Measurements from ENCODE around the gene OR8B3. TPM values are rescaled to one million over a fixed set of nuclear protein-coding genes. Genes with fewer than 3 reads are reported as not detected.

The OR8B3 gene
- total and polyA plus RNA-seq, 12 donors: not detected

DNA sequence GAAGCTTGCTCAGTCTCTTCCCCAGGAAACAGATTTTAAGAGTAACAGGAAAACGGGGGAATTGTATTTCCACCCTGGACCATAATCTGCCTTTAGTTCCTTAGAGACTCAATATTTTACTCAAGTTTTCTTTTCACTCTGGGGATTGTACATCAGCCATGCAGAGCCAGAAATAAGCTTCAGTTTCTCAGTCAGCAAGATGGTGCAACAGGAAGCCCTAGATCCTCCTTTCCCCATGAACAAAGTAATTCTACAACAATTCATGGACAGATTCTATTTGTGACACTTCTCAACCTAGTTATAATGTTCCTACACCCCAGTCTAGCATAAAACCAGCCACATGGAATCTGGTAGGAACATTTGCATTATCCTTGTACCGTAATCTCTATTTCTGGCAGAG lies 39.3 kb downstream of the OR8B3 start:
- Histone ChIP-seq H3K27me3 (no peaks in the 10 kb centered on the region), H3K9me3 (replicated peaks in 1 of 3) (no peaks in the 10 kb centered on the region), H3K4me1 (replicated peaks in 1 of 2) (no peaks in the 10 kb centered on the region), H3K27ac (no peak overlapping the region), H3K36me3 (replicated peaks in 1 of 2) (no peaks in the 10 kb centered on the region), H3K4me3 (no peak overlapping the region)
- DNase-seq: no peak
- TF ChIP-seq, protein P1, sequence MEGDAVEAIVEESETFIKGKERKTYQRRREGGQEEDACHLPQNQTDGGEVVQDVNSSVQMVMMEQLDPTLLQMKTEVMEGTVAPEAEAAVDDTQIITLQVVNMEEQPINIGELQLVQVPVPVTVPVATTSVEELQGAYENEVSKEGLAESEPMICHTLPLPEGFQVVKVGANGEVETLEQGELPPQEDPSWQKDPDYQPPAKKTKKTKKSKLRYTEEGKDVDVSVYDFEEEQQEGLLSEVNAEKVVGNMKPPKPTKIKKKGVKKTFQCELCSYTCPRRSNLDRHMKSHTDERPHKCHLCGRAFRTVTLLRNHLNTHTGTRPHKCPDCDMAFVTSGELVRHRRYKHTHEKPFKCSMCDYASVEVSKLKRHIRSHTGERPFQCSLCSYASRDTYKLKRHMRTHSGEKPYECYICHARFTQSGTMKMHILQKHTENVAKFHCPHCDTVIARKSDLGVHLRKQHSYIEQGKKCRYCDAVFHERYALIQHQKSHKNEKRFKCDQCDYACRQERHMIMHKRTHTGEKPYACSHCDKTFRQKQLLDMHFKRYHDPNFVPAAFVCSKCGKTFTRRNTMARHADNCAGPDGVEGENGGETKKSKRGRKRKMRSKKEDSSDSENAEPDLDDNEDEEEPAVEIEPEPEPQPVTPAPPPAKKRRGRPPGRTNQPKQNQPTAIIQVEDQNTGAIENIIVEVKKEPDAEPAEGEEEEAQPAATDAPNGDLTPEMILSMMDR (IDR thresholded peaks at IDR 0.05): no peak
- TF ChIP-seq POLR2A (IDR thresholded peaks at IDR 0.05): no peak
- whole genome bisulfite sequencing, 4 donors: 9 to 46% (median 25%) methylated on average over 2 of the region's 2 CpGs
- intact Hi-C loops (cut with DNase I): no loop called here

DNA sequence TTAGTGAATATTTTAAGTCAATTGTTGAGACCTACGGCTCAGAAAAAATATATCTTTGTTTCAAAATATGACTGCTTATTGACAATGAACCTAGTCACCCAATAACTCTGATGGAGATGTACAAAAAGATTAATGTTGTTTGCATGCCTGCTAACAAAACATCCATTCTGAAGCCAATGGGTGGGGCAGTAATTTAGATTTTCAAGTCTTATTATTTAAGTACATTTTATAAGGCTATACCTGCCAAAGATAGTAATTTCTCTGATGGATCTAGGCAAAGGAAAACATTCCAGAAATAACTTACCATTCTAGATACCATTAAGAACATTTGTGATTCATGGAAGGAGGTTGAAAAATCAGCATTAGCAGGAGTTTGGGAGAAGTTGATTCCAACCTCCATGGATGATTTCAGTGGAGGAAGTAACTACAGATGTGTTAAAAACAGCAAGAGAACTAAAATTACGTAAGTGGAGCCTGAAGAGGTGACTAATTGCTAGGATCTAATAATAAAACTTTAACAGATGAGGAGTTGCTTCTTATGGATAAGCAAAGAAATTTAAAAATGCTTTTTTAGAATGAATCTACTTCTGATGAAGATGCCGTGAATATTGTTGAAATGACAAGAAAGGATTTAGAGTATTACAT lies 52.4 kb downstream of the OR8B3 start:
- WGBS, 4 donors: 19 to 54% (median 50%) methylated on average over 3 of the region's 3 CpGs
- H3K9me3 ChIP-seq (replicated peaks in 1 of 3): no peaks in the 10 kb centered on the region
- H3K27ac ChIP-seq: no peak overlapping the region
- H3K4me3 ChIP-seq: no peak overlapping the region
- intact Hi-C loops (cut with DNase I): no loop called here
- TF ChIP-seq POLR2A (IDR thresholded peaks at IDR 0.05): no peak
- TF ChIP-seq, protein P1 (IDR thresholded peaks at IDR 0.05): no peak
- no peaks in the 10 kb centered on the region for H3K36me3 ChIP-seq (replicated peaks in 1 of 2)
- H3K4me1 ChIP-seq (replicated peaks in 1 of 2): no peaks in the 10 kb centered on the region
- H3K27me3 ChIP-seq: no peaks in the 10 kb centered on the region
- no peak for DNase-seq

Other genes with a start within 250 kb of the OR8B3 start
- gene OR10D3, start 215.7 kb downstream of the OR8B3 start, total RNA-seq: not detected
- gene OR10D3, start 215.7 kb downstream of the OR8B3 start, polyA plus RNA-seq: not detected
- gene OR8G1, start 157.9 kb downstream of the OR8B3 start, total RNA-seq: not detected
- not detected for gene OR8G1, start 157.9 kb downstream of the OR8B3 start, polyA plus RNA-seq
- gene OR8G5, start 142.6 kb downstream of the OR8B3 start, total RNA-seq: not detected
- not detected for gene OR8G5, start 142.6 kb downstream of the OR8B3 start, polyA plus RNA-seq
- gene OR8D1, start 85.1 kb downstream of the OR8B3 start, total RNA-seq: not detected
- gene OR8D1, start 85.1 kb downstream of the OR8B3 start, polyA plus RNA-seq: not detected
- not detected for gene OR8D2, start 78.8 kb downstream of the OR8B3 start, total RNA-seq
- gene OR8D2, start 78.8 kb downstream of the OR8B3 start, polyA plus RNA-seq: not detected
- not detected for gene OR8B2, start 14.5 kb downstream of the OR8B3 start, total RNA-seq
- gene OR8B2, start 14.5 kb downstream of the OR8B3 start, polyA plus RNA-seq: not detected
- gene OR8B4, start 25.8 kb upstream of the OR8B3 start, total RNA-seq: not detected
- gene OR8B4, start 25.8 kb upstream of the OR8B3 start, polyA plus RNA-seq: not detected
- gene OR8B8, start 46.7 kb upstream of the OR8B3 start, total RNA-seq: not detected
- not detected for gene OR8B8, start 46.7 kb upstream of the OR8B3 start, polyA plus RNA-seq
- gene OR8B12, start 144.6 kb upstream of the OR8B3 start, total RNA-seq: not detected
- gene OR8B12, start 144.6 kb upstream of the OR8B3 start, polyA plus RNA-seq: not detected
- gene OR8A1, start 171.0 kb upstream of the OR8B3 start, total RNA-seq: not detected
- gene OR8A1, start 171.0 kb upstream of the OR8B3 start, polyA plus RNA-seq: not detected
- not detected for gene PANX3, start 212.4 kb upstream of the OR8B3 start, total RNA-seq
- gene PANX3, start 212.4 kb upstream of the OR8B3 start, polyA plus RNA-seq: not detected
- gene TBRG1, start 223.8 kb upstream of the OR8B3 start, total RNA-seq: 10 to 100 TPM; 22.3 to 41.4 (median 35.1) TPM
- 10 to 100 TPM; 38.4 to 66.7 (median 52.1) TPM for gene TBRG1, start 223.8 kb upstream of the OR8B3 start, polyA plus RNA-seq